Activated CD4-positive, alpha-beta T cell treated with anti-CD3 and anti-CD28 coated beads, Interleukin-2, amount 50 U/mL, for 24 hours (primary cell): ENCODE measurements around the gene KCNH3.
"Not testable (repeated sequence)": the region's sequence is repeated elsewhere in the genome, so short reads cannot be mapped to it uniquely, and the experiment has no call there.

Experiments used
- DNase-seq, 2 donors: peaks; one replicate each; pipeline ENCODE4 v3.0.0-alpha.2; 2020; ENCODE audit warnings: low read depth in 1 of 2, low spot score in 1 of 2

The KCNH3 gene, protein sequence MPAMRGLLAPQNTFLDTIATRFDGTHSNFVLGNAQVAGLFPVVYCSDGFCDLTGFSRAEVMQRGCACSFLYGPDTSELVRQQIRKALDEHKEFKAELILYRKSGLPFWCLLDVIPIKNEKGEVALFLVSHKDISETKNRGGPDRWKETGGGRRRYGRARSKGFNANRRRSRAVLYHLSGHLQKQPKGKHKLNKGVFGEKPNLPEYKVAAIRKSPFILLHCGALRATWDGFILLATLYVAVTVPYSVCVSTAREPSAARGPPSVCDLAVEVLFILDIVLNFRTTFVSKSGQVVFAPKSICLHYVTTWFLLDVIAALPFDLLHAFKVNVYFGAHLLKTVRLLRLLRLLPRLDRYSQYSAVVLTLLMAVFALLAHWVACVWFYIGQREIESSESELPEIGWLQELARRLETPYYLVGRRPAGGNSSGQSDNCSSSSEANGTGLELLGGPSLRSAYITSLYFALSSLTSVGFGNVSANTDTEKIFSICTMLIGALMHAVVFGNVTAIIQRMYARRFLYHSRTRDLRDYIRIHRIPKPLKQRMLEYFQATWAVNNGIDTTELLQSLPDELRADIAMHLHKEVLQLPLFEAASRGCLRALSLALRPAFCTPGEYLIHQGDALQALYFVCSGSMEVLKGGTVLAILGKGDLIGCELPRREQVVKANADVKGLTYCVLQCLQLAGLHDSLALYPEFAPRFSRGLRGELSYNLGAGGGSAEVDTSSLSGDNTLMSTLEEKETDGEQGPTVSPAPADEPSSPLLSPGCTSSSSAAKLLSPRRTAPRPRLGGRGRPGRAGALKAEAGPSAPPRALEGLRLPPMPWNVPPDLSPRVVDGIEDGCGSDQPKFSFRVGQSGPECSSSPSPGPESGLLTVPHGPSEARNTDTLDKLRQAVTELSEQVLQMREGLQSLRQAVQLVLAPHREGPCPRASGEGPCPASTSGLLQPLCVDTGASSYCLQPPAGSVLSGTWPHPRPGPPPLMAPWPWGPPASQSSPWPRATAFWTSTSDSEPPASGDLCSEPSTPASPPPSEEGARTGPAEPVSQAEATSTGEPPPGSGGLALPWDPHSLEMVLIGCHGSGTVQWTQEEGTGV

DNA sequence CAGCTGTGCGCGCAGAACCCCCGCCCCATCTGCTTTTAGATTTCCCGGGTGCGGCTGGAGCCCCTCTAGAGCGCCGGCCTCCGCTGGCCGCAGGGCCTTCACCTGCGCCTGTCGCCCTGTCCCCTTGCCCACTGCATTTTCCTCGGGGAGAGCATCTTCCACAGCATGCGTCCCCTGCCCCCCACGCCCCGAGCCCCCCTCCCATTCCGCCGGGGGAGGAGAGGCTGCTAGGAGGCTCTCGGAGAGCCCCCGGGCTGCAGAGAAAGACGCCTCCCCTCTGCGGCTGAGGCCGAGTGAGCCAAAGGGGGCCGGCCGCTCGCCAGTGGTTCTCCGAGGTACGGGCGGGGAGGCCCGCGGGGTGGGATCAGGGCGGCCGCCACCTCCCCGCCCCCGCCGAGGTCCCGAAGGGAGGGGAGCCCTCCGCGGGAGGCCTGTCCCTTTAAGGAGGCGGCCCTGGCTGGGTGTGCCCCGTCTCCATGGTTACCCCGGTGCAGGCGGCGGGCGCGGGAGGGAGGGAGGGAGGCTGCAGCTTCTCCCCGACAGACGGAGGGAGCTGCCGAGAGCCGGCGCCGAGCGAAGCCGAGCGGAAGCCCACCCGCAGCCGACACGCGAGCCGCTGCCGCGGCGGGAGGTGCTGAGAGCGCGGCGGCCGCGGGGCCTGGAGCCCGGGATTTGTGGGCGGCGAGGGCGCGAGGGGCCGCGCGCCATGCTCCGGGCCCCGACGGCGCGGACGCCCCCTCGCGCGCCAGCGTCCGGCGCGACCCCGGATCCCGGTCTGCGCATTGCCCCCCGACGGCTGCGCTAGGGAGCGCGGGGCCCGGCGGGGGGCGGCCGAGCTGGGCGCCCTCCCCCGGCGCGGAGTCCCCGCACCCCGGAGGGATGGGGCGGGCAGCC, at the start of gene KCNH3:
TSS of gene KCNH3 (plus strand) at position 521 of the 894 bp plus-strand sequence. CDS start 387 bp downstream, outside the sequence.
- DNase-seq: peak; percentile 50 to 76

DNA sequence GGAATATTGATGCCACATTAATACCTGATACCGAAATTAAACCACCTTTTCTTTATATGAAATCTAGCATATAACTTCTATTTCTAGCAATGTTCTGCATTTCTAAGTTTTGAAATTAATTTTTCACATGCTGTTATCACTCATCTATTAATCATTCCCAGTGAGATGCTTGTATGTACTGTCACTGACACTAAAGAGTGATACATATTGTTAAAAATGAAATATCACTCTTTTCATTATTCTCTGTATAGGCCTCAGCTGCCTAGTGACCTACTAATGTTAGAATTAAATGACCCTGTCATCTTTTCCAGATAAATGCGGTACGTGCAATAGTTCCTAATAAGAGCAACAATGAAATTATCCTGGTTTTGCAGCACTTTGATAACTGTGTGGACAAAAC, 49.7 kb upstream of the KCNH3 start:
- no peak for DNase-seq

DNA sequence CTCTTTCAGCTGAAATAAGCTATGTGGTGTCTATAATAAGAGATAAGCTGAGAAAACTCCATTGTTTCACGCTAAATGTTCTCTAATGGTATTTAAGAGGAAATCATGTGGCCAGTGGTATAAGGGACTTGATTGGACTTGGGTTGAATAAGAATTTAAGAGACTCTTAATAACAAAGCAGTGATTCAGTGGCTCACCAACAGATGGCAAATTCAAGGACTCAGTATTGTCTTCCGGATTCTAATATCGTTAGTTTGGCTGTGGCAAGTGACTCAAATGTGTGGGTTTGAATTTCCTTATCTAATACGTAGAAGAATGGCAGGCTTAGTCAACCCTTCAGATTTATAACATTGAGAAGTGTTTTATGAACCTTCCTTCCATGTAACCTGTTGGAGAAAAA, 49.1 kb upstream of the KCNH3 start:
- DNase-seq: no peak

DNA sequence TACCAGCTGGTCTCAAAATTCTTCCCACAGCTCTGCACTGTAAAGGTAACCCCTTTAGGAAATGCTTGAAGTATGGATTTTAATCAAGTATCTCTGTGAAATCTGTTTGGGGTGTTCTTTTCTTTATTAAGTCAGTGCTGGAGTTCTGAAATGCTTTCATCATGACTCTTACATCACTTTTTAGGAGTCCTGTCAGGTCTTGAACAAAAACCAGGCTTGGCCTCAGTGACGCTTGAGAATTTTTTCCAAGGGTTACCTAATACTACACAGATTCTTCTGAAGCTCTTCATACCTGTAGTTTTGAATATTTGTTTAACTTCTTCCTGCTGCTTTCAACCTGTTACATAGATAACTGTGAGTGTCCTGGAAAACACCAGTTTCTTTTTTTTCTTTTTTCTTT, 47.0 kb upstream of the KCNH3 start:
- no peak for DNase-seq

DNA sequence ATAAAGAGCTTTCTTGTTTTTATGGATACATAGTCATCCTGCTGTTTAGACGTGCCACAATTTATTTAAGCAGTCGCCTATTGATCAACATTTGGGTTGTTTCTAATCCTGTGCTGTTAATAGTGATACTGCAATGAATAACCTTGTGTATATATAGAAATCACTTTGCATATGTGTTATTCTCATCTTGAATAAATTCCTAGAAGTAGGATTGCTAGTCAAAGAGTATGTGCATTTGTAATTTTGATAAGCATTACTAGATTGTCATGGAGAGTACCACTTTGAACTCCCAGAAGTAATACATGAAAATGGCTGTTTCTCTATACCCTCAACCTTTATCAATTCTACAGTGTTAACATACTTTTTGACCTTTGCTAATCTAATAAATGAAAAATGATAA, 44.9 kb upstream of the KCNH3 start:
- DNase-seq: no peak

DNA sequence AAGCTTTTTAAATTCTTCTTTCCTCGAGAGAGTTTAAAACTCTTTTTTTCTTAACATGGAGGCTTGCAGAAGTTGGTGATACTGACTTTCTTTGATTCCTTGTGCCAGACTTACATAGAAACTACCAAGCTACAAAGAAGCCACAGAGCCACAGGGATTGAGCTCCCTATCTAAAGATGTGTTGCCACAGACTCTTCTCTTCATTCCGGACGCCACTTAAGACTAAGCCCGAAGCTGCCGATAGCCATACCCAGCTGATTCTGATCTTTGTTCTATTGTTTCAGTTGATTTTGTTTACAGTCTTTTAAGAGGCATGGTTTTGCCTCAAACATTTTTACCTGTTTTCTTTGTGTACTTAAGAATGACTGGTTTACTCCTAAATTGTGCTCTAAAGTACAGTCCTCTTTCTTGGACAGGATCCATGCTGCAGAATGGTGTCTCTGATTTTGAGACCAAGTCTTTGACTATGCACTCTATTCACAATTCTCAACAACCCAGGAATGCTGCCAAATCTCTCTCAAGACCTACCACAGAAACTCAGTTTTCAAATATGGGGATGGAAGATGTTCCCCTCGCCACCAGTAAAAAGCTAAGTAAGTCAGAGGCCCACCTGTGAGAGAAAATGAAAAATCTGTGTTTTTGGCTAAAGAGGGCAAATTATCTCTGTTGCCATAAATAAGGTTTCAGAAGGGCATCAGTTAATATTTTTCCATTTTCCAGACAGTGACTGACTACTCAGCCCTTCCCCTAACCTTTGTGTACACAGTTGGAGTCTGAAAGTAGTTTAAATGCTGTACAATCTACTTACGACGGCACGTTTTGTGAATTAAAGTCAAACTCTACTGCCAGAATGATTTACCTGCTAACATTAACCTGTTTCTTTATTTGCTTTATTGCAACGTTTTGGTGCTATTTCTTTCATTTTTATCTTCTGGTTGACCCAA, 42.1 kb upstream of the KCNH3 start:
- DNase-seq: no peak

DNA sequence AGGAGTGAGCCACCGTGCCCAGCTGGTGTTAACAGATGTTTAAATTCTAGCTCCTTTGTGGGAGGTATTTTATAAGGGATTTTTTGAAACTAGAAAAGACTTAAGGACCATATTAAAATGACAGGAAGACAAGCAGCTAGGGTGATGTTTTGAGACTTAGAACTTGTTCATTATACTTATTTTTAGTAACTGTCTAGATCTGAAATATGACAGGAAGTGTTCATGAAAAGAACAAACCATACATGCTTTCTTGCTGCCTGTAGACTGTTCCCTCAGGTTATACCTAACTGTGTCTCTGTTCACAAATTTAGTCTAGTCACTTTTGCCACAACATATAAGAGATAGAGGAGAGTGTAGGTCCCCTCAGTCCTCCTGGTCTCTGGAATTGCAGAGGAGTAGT, 36.9 kb upstream of the KCNH3 start:
- DNase-seq: no peak

DNA sequence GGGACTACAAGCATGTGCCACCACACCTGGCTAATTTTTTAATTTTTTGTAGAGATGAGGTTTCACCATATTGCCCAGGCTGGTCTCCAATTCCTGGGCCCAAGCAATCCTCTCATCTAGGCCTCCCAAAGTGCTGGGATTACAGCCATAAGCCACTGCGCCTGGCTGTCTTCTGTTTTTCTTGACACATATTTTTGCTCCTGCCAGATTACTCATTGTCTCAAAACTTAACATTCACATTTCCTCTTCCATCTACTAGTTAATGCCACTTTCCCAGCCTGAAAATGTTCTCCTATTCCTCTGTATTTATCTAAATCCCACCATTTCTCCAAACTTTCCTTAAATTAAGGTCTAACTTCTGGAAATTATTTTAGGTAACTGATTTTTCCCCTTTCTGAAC, 36.2 kb upstream of the KCNH3 start:
- no peak for DNase-seq

DNA sequence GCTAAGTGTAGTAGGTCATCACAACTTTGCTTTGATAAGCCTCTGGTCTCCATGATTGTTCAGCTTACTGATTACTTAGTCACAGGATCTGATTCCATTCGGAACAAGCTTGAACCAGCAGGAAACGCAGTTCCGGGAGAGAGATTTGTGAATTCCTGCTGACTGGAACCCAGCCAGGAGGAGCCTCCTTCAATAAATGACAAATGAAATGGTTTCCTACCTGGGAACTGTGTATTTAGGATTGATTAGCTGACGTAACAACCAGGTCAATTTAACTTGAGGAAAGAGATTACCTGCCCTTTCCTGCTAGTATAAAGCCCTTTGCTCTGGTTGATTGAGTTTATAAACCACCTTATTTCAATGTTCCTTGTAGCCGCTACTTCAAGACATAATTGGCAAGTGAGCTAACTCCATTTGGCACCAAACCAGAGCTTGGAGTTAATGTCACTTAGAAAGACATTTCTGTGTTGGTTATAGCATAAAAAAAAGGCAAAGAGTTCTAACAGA, 35.1 kb upstream of the KCNH3 start:
- no peak for DNase-seq

DNA sequence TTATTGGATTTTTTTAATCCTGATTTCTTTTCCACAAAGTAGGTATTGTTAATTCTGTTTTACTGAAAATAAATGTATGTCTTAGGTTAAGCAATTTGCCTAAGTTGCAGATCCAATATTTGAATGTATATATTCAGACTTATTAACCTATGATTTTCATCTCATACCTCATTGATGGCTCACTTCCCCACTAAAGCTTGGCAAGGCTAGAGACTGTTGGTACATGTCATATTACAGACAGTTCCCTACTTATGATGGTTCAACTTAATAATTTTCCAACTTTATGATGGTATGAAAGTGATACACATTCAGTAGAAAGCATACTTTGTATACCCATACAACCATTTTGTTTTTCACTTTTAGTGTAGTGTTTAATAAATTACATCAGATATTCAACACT, 33.2 kb upstream of the KCNH3 start:
- DNase-seq: no peak

DNA sequence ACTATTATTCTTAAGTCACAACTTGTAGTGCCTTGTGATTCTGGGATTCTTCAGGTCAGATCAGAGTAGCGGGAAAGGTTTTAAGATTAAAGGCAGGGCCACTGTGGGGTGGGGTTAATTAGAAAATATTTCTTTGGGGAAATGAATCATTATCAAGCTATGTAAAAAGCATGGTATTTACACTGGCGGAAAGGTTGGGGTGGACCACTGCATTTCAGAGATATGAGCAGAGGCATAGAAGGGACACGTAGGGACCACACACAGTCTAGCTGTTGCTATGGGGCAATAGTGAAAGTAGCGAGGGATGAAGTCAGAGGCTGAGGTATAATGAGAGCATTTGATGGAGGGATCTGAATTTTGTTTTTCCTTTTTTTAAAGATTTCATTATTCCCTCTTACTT, 31.7 kb upstream of the KCNH3 start:
- no peak for DNase-seq

DNA sequence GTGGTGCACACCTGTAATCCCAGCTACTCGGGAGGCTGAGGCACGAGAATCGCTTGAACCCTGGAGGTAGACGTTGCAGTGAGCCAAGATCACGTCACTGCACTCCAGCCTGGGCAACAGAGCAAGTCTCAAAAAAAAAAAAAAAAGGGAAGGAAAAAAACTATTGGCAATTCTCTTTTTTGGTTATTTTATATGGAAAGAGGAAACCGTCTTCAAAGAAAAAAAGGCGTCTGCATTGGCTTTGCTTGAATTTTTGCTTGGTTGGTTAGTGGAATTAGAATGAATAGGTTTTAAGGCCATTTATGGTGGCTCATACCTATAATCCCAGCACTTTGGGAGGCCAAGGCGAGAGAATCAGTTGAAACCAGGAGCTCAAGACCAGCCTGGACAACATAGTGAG, 29.1 kb upstream of the KCNH3 start:
- DNase-seq: not testable (repeated sequence)

DNA sequence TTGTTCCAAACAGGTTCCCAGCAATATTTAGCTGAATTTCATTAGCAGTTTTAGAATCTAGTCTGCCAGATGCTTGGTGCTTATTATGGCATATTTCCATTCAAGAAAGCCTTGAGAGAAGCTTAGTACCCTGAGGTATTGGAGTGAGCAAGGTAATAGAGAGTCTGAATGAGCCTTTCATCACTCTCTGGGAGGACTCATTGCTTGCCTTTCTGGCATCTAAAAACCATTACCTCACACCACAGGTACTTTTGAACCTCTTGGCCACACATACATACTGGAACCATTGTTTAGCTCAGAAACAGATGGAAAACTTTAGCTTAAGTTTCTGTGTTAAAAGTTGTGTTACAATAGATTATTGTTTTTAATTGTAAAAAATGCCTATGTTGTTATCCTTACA, 27.4 kb upstream of the KCNH3 start:
- DNase-seq: no peak

DNA sequence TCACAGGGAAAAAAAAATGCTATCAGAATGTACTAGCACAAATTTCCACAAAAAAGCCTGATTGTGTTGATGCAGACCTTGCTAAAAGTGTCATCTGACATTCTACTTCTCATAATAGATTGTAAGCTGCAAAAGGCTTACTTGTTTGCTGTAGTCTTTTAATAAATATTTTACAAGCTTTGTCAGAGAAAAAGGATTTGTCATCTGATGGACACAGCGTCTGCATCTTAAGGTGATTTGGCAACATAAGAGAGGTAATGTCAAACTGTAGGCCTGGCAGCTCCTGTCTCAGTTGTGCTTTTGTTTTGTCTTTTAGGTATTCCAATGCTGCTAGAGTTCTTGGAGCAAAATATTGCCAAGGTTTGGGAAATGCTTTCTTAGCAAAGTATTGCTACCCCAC, 26.3 kb upstream of the KCNH3 start:
- DNase-seq: no peak

DNA sequence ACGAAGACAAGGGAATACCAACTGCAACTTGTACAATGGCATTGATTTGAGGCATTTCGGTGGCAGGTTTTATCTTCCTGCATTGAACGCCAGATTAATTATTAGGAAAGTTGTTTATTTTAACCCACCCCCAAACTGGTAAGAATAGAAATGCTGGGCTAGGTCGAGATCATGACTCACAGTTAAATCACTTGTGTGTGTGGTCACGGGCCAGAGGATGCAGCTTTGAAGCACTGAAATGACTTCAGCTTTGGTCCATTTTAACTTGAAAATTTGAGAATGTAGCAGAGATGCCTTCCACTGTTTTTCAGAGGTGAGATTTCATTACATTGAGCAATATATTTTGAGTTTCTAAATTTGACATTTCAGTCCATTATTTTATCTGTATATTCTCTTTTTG, 23.6 kb upstream of the KCNH3 start:
- no peak for DNase-seq

DNA sequence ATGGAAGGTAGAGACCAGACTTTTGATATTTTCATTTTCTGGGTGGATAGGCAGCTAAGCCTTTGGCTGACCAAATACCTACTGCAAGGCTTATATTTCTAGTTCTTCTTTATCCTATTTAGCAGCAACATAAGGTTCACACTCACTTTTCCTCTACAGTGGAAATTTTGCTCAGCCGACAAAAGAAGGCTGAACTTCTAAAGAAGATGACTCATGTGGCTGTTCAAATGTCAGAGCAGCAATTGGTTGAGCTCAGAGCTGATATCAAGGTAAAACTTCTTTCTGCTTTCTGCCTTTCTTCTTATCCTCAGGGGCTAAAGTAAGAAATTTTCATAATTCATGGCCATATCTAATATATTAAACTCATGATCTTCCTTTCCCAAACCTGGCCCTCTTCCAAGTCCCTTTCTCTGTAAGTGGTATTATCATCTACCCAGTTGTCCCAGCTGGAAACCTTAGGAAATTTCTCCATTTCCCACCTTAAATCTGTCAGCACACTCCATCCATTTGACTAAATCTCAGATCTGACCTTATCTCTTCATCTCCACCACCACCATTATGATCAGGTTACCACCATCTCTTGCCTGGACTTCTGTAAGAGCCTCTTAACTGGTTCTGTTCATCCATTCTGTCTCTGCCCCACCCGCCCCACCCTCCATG, 19.8 kb upstream of the KCNH3 start:
- DNase-seq: no peak

DNA sequence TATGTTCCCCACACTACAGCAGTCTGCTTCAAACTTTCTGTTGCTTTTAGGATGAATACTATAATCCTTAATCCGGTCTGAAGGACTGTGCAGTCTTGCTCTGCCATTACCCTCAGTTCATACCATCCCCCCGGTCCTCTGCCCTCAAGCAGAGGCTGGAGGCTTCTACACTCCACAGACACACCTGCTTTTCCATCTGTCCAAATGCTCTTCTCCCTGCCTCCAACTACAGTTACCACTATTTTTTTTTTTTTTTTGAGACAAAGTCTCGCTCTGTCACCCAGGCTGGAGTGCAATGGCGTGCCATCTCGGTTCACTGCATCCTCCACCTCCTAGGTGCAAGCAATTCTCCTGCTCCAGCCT, 19.3 kb upstream of the KCNH3 start:
- DNase-seq: no peak

DNA sequence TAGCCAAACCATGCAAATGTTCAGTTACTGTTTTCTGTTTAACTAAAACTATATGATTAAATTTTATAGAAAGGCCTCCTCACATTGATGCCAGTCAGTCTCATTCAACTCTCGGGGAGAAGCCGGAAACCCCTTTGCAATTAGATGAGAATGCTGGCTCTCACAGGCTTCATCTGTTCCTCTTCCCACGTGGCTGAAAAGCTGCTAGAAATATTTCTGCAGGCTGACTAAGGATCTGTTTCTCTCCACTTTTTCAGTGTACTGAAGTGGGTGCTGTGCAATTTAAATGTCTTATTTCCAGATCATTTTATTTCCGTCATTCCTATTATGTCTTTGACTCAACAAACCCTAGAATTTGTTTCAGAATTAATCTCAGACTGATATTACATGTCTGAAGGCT, 17.4 kb upstream of the KCNH3 start:
- no peak for DNase-seq

DNA sequence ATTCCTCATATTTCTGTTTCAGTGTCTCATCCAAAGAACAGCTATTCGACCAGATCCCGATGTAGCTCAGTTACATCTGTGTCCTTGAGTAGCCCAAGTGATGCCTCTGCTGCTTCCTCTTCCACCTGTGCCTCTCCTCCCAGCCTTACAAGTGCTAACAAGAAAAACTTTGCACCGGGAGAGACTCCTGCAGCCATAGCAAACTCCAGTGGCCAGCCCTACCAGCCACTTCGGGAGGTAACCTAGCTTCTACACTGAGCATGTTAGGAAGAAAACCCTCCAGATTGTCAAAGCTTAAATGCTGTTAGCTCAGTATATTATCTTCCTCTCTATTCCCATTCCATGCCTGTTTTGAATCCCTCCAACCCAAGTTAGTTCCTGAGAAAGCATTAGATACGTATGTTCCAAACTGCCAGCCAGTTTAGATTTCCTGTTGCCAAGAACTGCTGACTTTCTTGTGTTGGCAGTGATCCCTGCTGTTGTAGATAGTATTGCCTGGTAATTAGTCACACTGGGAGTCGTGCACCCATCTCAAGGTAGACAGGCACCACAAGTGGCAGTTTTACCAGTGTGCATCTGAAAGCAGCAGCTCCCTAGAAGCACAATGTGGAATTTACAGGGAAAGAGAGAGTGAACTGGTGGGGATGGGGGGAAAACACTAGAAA, 14.0 kb upstream of the KCNH3 start:
- no peak for DNase-seq
